CD4-positive, alpha-beta memory T cell (primary cell): ENCODE measurements around the gene ANKRD36. TPM values are rescaled to one million over a fixed set of nuclear protein-coding genes. Genes with fewer than 3 reads are reported as not detected.
"Not testable (repeated sequence)": the region's sequence is repeated elsewhere in the genome, so short reads cannot be mapped to it uniquely, and the experiment has no call there.

Source experiments
- CTCF ChIA-PET: fragments of 350-600 bp; sonication (Branson Sonifier 250); formaldehyde crosslinking; loops from one replicate; lab custom pipeline; 2021; ENCODE audit warnings: inconsistent platforms; ENCODE audit not compliant: partially characterized antibody; lab: Charles Lee
- POLR2A ChIA-PET: fragments of 350-600 bp; sonication (Branson Sonifier 250); formaldehyde crosslinking; loops from one replicate; lab custom pipeline; 2021; ENCODE audit not compliant: partially characterized antibody; lab: Charles Lee
- DNase-seq, 5 donors: peaks; one replicate each; pipeline versions ENCODE4 v3.0.0 to v3.0.0-alpha.2; 2020 to 2022; ENCODE audit warnings: mixed read lengths in 1 of 5
- H3K27ac ChIP-seq: one replicate; pipeline ENCODE4 v1.7.0; 2013; ENCODE audit warnings: low read depth, low read length
- H3K27me3 ChIP-seq: 2 replicates; pipeline ENCODE4 v1.7.0; 2013; ENCODE audit warnings: mild to moderate bottlenecking, low read length, moderate library complexity; ENCODE audit not compliant: insufficient read depth
- H3K36me3 ChIP-seq: 2 replicates; pipeline ENCODE4 v1.7.0; 2013; ENCODE audit warnings: mild to moderate bottlenecking, low read length, moderate library complexity; ENCODE audit not compliant: insufficient read depth
- H3K4me1 ChIP-seq: 2 replicates; pipeline ENCODE4 v1.7.0; 2013; ENCODE audit warnings: mild to moderate bottlenecking, low read length, moderate library complexity; ENCODE audit not compliant: insufficient read depth
- H3K4me3 ChIP-seq, 2 donors: one replicate each; pipeline ENCODE4 v1.7.0; 2013; ENCODE audit warnings: low read length in 2 of 2, mild to moderate bottlenecking in 1 of 2
- H3K9me3 ChIP-seq, 2 donors: one replicate each; pipeline ENCODE4 v1.7.0; 2013; ENCODE audit warnings: low read length in 2 of 2, control low read depth in 1 of 2; ENCODE audit not compliant: control insufficient read depth in 1 of 2
- H3K27ac Mint-ChIP-seq, 7 donors: one replicate each; pipeline ENCODE4 v1.8.0; 2020 to 2021; ENCODE audit warnings: mixed read lengths in 7 of 7, mild to moderate bottlenecking in 6 of 7, inconsistent platforms in 3 of 7, moderate library complexity in 3 of 7
- H3K27me3 Mint-ChIP-seq, 2 donors: one replicate each; pipeline ENCODE4 v1.8.0; 2020 to 2021; ENCODE audit warnings: mixed read lengths in 2 of 2
- H3K36me3 Mint-ChIP-seq, 2 donors: one replicate each; pipeline ENCODE4 v1.8.0; 2020 to 2021; ENCODE audit warnings: mixed read lengths in 2 of 2, inconsistent platforms in 1 of 2, mild to moderate bottlenecking in 1 of 2
- H3K4me1 Mint-ChIP-seq, 4 donors: one replicate each; pipeline ENCODE4 v1.8.0; 2020 to 2021; ENCODE audit warnings: mixed read lengths in 4 of 4, mild to moderate bottlenecking in 1 of 4
- H3K4me3 Mint-ChIP-seq, 8 donors: one replicate each; pipeline ENCODE4 v1.8.0; 2020 to 2021; ENCODE audit warnings: mixed read lengths in 8 of 8, mild to moderate bottlenecking in 7 of 8, moderate library complexity in 6 of 8, inconsistent platforms in 3 of 8
- H3K9me3 Mint-ChIP-seq, 8 donors: one replicate each; pipeline ENCODE4 v1.8.0; 2020 to 2021; ENCODE audit warnings: mixed read lengths in 8 of 8, mild to moderate bottlenecking in 5 of 8, inconsistent platforms in 3 of 8, moderate library complexity in 1 of 8
- intact Hi-C: fragments of 100-400 bp; cut with micrococcal nuclease; formaldehyde crosslinking; loops from one replicate; pipeline ENCODE4 v1.15.1; 2023
- polyA plus RNA-seq, 2 donors: library from polyadenylated mRNA; unstranded; fragments of 300-500 nt; fragmentation: Illumina TruSeq; gene quantifications; one replicate each; pipeline ENCODE4 v1.2.3, GENCODE V29; 2021
- total RNA-seq, 2 experiments: library from RNA; stranded (reverse); gene quantifications; one replicate each; pipeline ENCODE4 v1.2.3, GENCODE V29; 2021

Gene ANKRD36
- total RNA-seq: 10 to 100 TPM; 70.9 to 83.4 TPM
- 10 to 100 TPM in 1 of 2 donors, 1 to 10 TPM in 1; 3.2 to 16.9 TPM for polyA plus RNA-seq

DNA sequence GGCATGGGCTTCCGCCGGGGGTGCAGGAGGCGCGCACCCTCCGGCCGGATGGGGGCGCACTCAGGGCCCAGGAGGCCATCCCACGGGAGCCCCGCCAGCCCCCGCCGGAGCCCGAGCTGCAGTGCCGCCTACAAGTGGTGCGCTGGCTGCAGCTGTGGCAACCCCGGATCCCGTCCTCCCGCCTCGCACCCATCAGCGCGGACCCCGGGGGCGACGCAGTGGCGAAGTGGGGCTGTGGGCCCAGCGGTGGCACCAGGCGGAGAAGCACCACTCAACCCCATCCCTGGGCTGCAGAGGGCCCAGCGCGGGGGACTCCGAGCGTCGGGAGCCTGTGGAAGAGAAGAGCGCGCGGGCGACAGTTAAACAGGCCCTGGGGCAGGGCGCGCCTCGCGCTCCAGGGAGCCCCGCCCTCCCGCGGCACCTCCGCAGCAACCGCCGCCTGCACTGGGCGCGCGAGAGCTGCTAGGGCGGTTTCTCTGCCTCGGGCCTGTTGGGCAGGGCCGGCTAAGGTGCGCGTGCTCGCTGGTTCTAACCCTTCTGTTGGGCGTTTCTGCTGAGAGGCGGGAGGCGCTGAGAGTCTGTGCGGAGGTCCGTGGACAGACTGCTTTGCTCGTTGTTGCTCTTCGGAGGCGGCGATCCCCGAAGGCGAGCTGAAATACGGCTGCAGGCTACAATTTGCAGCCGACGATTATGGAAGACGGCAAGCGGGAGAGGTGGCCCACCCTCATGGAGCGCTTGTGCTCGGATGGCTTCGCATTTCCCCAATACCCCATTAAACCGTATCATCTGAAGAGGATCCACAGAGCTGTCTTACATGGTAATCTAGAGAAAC is at the start of gene ANKRD36:
Gene ANKRD36, plus strand, starts transcription at position 104 of the 832 bp plus-strand sequence. Its CDS starts 587 bp downstream, at position 691.
- H3K4me3 ChIP-seq: peak within 1 kb of the TSS; percentile 36 to 64
- intact Hi-C loops: loop anchor here (1.0 to 10.0 kb wide), 3 partner anchors 150 to 478 kb away; partner anchors contain the start of genes CNNM3 and KANSL3

DNA sequence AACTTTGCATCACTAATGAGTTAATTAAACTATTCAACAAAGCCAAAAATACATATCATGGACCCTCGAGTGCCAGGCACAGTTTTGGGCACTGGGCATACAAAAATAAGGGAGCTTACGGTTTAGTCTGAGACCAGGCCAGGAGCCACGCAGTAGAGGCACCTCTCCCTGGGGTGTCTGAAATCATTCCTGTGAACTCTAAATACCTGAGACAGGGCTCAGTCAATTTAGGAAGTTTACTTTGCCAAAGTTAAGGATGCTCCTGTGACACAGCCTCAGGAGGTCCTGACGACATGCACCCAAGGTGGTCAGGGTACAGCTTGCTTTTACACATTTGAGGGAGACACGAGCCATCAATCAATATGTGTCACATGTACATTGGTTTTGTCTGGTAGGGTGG is 46.9 kb upstream of the ANKRD36 start:
- H3K4me1 ChIP-seq, H3K4me3 Mint-ChIP-seq, H3K27ac ChIP-seq, H3K4me1 Mint-ChIP-seq, POLR2A ChIA-PET, intact Hi-C loops, CTCF ChIA-PET, DNase-seq, H3K27me3 Mint-ChIP-seq, H3K9me3 Mint-ChIP-seq, H3K9me3 ChIP-seq, H3K27ac Mint-ChIP-seq, H3K27me3 ChIP-seq, H3K4me3 ChIP-seq, H3K36me3 Mint-ChIP-seq, H3K36me3 ChIP-seq: not testable (repeated sequence)

More for the DNA sequence above, at the start of gene ANKRD36:
- CTCF ChIA-PET: interaction anchor here (1.0 to 2.9 kb wide), 11 partner anchors 18 to 575 kb away, joined by 3 to 40 read pairs (median 7); partner anchors contain the start of gene ANKRD39
- Mint-ChIP-seq H3K4me1 (peaks cover 5 to 12% (median 7%) of the 10 kb centered on the region in 4 donors), H3K27ac (peak within 1 kb of the TSS; percentile 98 to 99 (median 99)), H3K4me3 (peak within 1 kb of the TSS; percentile 98 to 99 (median 99))
- not testable (repeated sequence) for H3K36me3 ChIP-seq, H3K27me3 ChIP-seq, H3K9me3 Mint-ChIP-seq, H3K9me3 ChIP-seq, H3K27me3 Mint-ChIP-seq, H3K36me3 Mint-ChIP-seq, H3K4me1 ChIP-seq
- H3K27ac ChIP-seq: peak within 1 kb of the TSS; percentile 71
- POLR2A ChIA-PET: interaction anchor here (1.0 to 3.4 kb wide), 16 partner anchors 148 to 706 kb away, joined by 3 to 35 read pairs (median 4); partner anchors contain the start of genes ANKRD39, CNNM3, CNNM4 and SEMA4C
- peak; percentile 85 to 87 (median 87) for DNase-seq

DNA sequence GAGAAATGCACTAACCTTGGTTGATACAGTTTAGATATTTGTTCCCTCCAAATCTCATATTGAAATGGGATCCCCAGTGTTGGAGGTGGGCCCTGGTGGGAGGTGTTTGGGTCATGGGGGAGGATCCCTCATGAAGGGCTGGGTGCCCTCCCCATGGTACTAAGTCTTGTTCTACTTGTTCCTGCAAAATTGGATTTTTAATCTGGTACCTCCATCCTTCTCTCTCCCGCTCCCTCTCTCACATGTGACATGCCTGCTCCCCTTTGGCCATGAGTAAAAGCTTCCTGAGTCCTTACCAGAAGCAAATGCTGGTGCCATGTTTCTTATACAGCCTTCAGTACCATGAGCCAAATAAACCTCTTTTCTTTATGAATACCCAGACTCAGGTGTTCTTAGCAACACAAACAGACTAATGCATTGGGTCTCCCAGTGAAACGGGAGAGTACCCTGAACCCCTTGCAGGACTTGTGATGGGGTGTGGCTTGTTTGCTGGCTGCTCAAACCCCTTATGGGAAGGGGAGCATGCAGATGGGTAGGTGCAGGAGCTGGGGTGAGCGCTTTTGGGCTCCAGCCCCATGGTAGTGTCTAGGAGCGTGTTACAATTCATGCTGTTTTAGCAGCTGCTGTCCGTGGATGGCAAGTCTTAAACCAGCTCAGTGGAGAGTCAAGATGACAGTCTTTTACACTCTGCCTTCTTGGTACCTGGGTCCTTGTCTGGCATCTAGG is 45.5 kb upstream of the ANKRD36 start:
- no peak overlapping the region for H3K4me3 ChIP-seq
- H3K9me3 ChIP-seq: no peaks in the 10 kb centered on the region
- H3K4me1 ChIP-seq: no peaks in the 10 kb centered on the region
- no peak for DNase-seq
- no peaks in the 10 kb centered on the region for H3K36me3 Mint-ChIP-seq
- ChIA-PET POLR2A (no interaction called here), CTCF (no interaction called here)
- peaks cover 6 to 8% of the 10 kb centered on the region in 2 donors for H3K27me3 Mint-ChIP-seq
- no peaks in the 10 kb centered on the region for H3K27me3 ChIP-seq
- H3K36me3 ChIP-seq: no peaks in the 10 kb centered on the region
- no peaks in the 10 kb centered on the region for H3K9me3 Mint-ChIP-seq
- no peak overlapping the region for H3K4me3 Mint-ChIP-seq
- intact Hi-C loops: no loop called here
- no peak overlapping the region for H3K27ac Mint-ChIP-seq
- no peaks in the 10 kb centered on the region for H3K4me1 Mint-ChIP-seq
- H3K27ac ChIP-seq: no peak overlapping the region

DNA sequence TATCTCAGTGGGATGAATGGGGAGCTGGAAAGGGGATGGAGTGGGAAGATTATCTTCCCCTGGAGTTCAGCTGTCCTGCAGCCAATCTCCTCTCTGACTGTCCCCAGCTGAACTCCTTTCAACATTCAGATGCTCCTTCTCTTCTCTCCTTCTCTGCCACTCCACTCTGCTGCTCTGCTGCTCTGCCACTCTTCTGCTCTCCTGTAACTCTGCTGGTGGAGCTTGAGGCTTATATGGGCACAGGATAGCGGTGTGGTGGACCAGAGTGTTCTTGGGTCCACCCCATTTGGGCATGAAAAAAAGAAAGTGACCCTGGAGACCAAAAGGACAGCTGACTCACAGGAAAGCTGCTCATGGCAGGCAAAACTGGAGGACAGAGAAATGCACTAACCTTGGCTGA is 44.9 kb upstream of the ANKRD36 start:
- no peaks in the 10 kb centered on the region for H3K27me3 ChIP-seq
- ChIA-PET CTCF (no interaction called here), POLR2A (no interaction called here)
- H3K27ac ChIP-seq: no peak overlapping the region
- no peaks in the 10 kb centered on the region for H3K9me3 ChIP-seq
- H3K36me3 ChIP-seq: no peaks in the 10 kb centered on the region
- Mint-ChIP-seq H3K4me3 (no peak overlapping the region), H3K4me1 (no peaks in the 10 kb centered on the region), H3K36me3 (no peaks in the 10 kb centered on the region), H3K9me3 (no peaks in the 10 kb centered on the region), H3K27ac (no peak overlapping the region), H3K27me3 (peaks cover 4 to 6% of the 10 kb centered on the region in 2 donors)
- no peak overlapping the region for H3K4me3 ChIP-seq
- no peaks in the 10 kb centered on the region for H3K4me1 ChIP-seq
- no peak for DNase-seq
- intact Hi-C loops: no loop called here

DNA sequence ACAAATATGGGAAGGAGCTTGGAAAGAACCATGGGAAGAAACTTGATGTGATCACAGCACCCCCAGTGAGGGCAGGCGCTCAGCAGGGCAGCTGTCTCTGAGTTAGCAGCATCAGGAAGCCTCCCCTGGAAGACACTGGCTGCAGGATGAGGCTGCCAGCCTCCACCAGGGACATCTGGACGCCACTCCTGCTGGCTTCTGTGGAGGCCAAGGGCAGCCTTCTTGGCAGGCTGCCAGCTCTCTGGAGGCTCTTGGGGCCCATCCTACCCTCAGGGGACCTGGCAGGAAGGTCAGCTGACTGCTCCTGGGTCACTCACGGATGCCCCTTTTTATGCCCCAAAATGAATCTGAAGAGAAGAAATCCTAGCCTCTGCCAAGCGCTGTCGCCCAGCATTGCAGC is 44.2 kb upstream of the ANKRD36 start:
- H3K4me1 Mint-ChIP-seq, H3K27ac Mint-ChIP-seq, H3K4me3 Mint-ChIP-seq, H3K27me3 Mint-ChIP-seq, H3K4me1 ChIP-seq, H3K27ac ChIP-seq, intact Hi-C loops, H3K9me3 Mint-ChIP-seq, H3K36me3 ChIP-seq, H3K4me3 ChIP-seq, H3K36me3 Mint-ChIP-seq, CTCF ChIA-PET, DNase-seq, POLR2A ChIA-PET, H3K27me3 ChIP-seq, H3K9me3 ChIP-seq: not testable (repeated sequence)

DNA sequence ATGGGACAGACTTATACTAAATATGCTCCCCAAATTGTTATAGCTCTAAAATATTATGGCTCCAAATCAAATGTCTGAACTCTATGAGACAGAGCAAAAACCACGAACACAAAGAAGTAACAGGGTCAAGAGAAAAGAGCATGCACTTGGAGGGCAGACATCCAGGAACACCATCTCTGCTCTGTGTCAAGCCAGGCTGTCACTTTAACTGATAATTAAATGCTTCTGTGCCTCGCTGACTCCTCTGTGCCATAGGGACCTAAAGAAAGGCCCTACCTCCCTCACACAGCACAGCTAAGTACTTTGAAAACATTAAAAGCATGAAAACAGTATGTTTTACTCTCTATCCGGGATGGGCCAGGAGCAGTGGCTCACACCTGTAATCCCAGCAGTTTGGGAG is 42.0 kb upstream of the ANKRD36 start:
- H3K27ac Mint-ChIP-seq: not testable (repeated sequence)

DNA sequence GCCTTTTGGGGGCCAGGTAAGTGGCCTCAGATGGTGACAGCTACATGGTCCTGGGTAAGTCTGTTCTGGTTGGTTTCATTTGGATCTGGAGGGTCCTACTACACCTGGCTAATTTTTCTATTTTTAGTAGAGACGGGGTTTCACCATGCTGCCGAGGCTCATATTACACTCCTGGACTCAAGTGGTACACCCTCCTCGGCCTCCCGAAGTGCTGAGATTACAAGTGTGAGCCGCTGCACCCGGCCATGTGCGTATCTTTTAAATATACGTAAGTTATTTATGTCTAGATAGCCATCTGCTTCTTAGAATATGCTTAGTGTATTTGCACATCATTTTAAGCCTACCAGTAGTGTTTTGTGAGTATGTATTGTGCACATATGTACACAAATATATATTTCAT is 35.7 kb upstream of the ANKRD36 start:
- H3K9me3 Mint-ChIP-seq, H3K4me3 Mint-ChIP-seq, intact Hi-C loops, H3K27ac ChIP-seq, H3K27me3 ChIP-seq, DNase-seq, H3K4me3 ChIP-seq, CTCF ChIA-PET, H3K4me1 ChIP-seq, H3K36me3 ChIP-seq, H3K4me1 Mint-ChIP-seq, H3K27me3 Mint-ChIP-seq, H3K27ac Mint-ChIP-seq, H3K9me3 ChIP-seq, POLR2A ChIA-PET, H3K36me3 Mint-ChIP-seq: not testable (repeated sequence)

More for the DNA sequence above, 42.0 kb upstream of the ANKRD36 start:
- H3K4me1 ChIP-seq, H3K4me1 Mint-ChIP-seq, CTCF ChIA-PET, POLR2A ChIA-PET, H3K27me3 ChIP-seq, H3K27ac ChIP-seq, DNase-seq, intact Hi-C loops, H3K9me3 ChIP-seq, H3K4me3 Mint-ChIP-seq, H3K4me3 ChIP-seq, H3K9me3 Mint-ChIP-seq, H3K36me3 ChIP-seq, H3K27me3 Mint-ChIP-seq, H3K36me3 Mint-ChIP-seq: not testable (repeated sequence)
